Peyer's patch (tissue), 4 donors: ENCODE data around the gene ASCL5.

ENCODE experiments used
- CTCF ChIP-seq, 6 experiments: fragments of 450-650 bp in 4 of 6; fragments of 200-600 bp in 2 of 6; sonication (generic) in 1 of 6; IDR thresholded peaks; one replicate each; pipeline ENCODE4 v1.5.1; 2017 to 2019; ENCODE audit warnings: antibody characterized with exemption in 6 of 6, mild to moderate bottlenecking in 3 of 6, moderate library complexity in 1 of 6
- POLR2A ChIP-seq, 2 donors: fragments of 450-650 bp; IDR thresholded peaks; one replicate each; pipeline ENCODE4 v1.5.1; 2017; ENCODE audit warnings: antibody characterized with exemption in 2 of 2, mild to moderate bottlenecking in 2 of 2, moderate library complexity in 2 of 2

GRCh38 chr1:201114245-201115131, 12.5 kb downstream of the ASCL5 start:
- TF ChIP-seq CTCF (IDR thresholded peaks at IDR 0.05) (peak; percentile 53 to 91 (median 84)), POLR2A (IDR thresholded peaks at IDR 0.05) (peak; percentile 48 to 68)
